ENCODE data around the gene MNS1. TPM values are rescaled to one million over a fixed set of nuclear protein-coding genes. Genes with fewer than 3 reads are reported as not detected.

Gene MNS1
- total RNA-seq, 1 donor from 2014 or later: 0.62 TPM

- H3K4me1 Mint-ChIP-seq: no peaks in the 10 kb centered on the region
- no peak overlapping the region for H3K4me3 Mint-ChIP-seq
- H3K27me3 Mint-ChIP-seq: no peaks in the 10 kb centered on the region
- CTCF ChIA-PET: interaction anchor here (0.6 kb wide), 1 partner anchor 1058 kb away, joined by 3 read pairs; no protein-coding TSS in a partner anchor
- H3K27ac Mint-ChIP-seq: no peak overlapping the region
- H3K9me3 Mint-ChIP-seq: peaks cover 2% of the 10 kb centered on the region
- POLR2A ChIA-PET: no interaction called here
- ATAC-seq (ENCODE audit: low read depth) (no peak), DNase-seq (no peak)
- intact Hi-C loops (cut with micrococcal nuclease): no loop called here
- no peaks in the 10 kb centered on the region for H3K36me3 Mint-ChIP-seq (ENCODE audit: low read depth)
- TF ChIP-seq CTCF (IDR thresholded peaks at IDR 0.05): no peak
These were observed 19.4 kb upstream of the MNS1 start for GRCh38 chr15:56484287-56484686.

GRCh38 chr15:56475351-56475750 is 10.4 kb upstream of the MNS1 start:
- Mint-ChIP-seq H3K27me3 (no peaks in the 10 kb centered on the region), H3K9me3 (peaks cover 2% of the 10 kb centered on the region), H3K4me3 (no peak overlapping the region), H3K4me1 (no peaks in the 10 kb centered on the region), H3K36me3 (ENCODE audit: low read depth) (no peaks in the 10 kb centered on the region), H3K27ac (no peak overlapping the region)
- ATAC-seq (ENCODE audit: low read depth) (no peak), DNase-seq (no peak)
- intact Hi-C loops (cut with micrococcal nuclease): no loop called here
- TF ChIP-seq CTCF (IDR thresholded peaks at IDR 0.05): no peak
- POLR2A ChIA-PET: no interaction called here
- CTCF ChIA-PET: interaction anchor here (1.9 kb wide), 1 partner anchor 16 kb away, joined by 4 read pairs; no protein-coding TSS in a partner anchor

- CTCF ChIA-PET: no interaction called here
- intact Hi-C loops (cut with micrococcal nuclease): no loop called here
These were observed 8.1 kb upstream of the MNS1 start for GRCh38 chr15:56473017-56473416.

GRCh38 chr15:56472278-56472677 is 7.3 kb upstream of the MNS1 start:
- no peak overlapping the region for H3K27ac Mint-ChIP-seq
- no peaks in the 10 kb centered on the region for H3K27me3 Mint-ChIP-seq
- no peaks in the 10 kb centered on the region for H3K36me3 Mint-ChIP-seq (ENCODE audit: low read depth)
- H3K4me1 Mint-ChIP-seq: peaks cover 10% of the 10 kb centered on the region
- H3K4me3 Mint-ChIP-seq: no peak overlapping the region
- intact Hi-C loops (cut with micrococcal nuclease): no loop called here
- POLR2A ChIA-PET: no interaction called here
- H3K9me3 Mint-ChIP-seq: no peaks in the 10 kb centered on the region
- ATAC-seq (ENCODE audit: low read depth) (no peak), DNase-seq (no peak)
- TF ChIP-seq CTCF (IDR thresholded peaks at IDR 0.05): no peak
- CTCF ChIA-PET: no interaction called here

More at GRCh38 chr15:56473017-56473416, 8.1 kb upstream of the MNS1 start:
- POLR2A ChIA-PET: no interaction called here
- peaks cover 9% of the 10 kb centered on the region for H3K4me1 Mint-ChIP-seq
- ATAC-seq (ENCODE audit: low read depth) (no peak), DNase-seq (no peak)
- no peak overlapping the region for H3K4me3 Mint-ChIP-seq
- no peaks in the 10 kb centered on the region for H3K36me3 Mint-ChIP-seq (ENCODE audit: low read depth)
- TF ChIP-seq CTCF (IDR thresholded peaks at IDR 0.05): no peak
- H3K27ac Mint-ChIP-seq: no peak overlapping the region
- no peaks in the 10 kb centered on the region for H3K9me3 Mint-ChIP-seq
- no peaks in the 10 kb centered on the region for H3K27me3 Mint-ChIP-seq

- POLR2A ChIA-PET: no interaction called here
- H3K9me3 Mint-ChIP-seq: no peaks in the 10 kb centered on the region
- CTCF ChIA-PET: no interaction called here
These were observed 6.6 kb upstream of the MNS1 start for GRCh38 chr15:56471440-56472069.

More at GRCh38 chr15:56471440-56472069, 6.6 kb upstream of the MNS1 start:
- H3K4me1 Mint-ChIP-seq: peaks cover 10% of the 10 kb centered on the region
- no peaks in the 10 kb centered on the region for H3K36me3 Mint-ChIP-seq (ENCODE audit: low read depth)
- no peak for DNase-seq
- ATAC-seq (ENCODE audit: low read depth): no peak
- intact Hi-C loops (cut with micrococcal nuclease): no loop called here
- no peaks in the 10 kb centered on the region for H3K27me3 Mint-ChIP-seq
- TF ChIP-seq CTCF (IDR thresholded peaks at IDR 0.05): no peak
- H3K27ac Mint-ChIP-seq: no peak overlapping the region
- no peak overlapping the region for H3K4me3 Mint-ChIP-seq
